Upper lobe of left lung (tissue), 6 donors: ENCODE data around the gene CLCA2. TPM values are rescaled to one million over a fixed set of nuclear protein-coding genes. Genes with fewer than 3 reads are reported as not detected.

ENCODE experiments used
- ATAC-seq, 2 donors: fragments of 200-7000 bp; cut with Tn5 transposase; one replicate each; pipeline ENCODE4 v1.9.1; 2022; ENCODE audit warnings: mild to moderate bottlenecking in 2 of 2, moderate library complexity in 2 of 2; ENCODE audit not compliant: low FRiP score in 2 of 2
- DNase-seq, 2 donors: peaks; one replicate each; pipeline ENCODE4 v3.0.0-alpha.2; 2019 to 2020
- H3K27ac ChIP-seq, 4 donors: fragments of 200-600 bp; sonication (generic); one replicate each; pipeline ENCODE4 v1.5.1; 2016 to 2019
- H3K27me3 ChIP-seq, 4 donors: fragments of 200-600 bp; sonication (generic); one replicate each; pipeline ENCODE4 v1.5.1; 2017 to 2019
- H3K36me3 ChIP-seq, 4 donors: fragments of 200-600 bp; sonication (generic); one replicate each; pipeline ENCODE4 v1.5.1; 2016 to 2019
- H3K4me1 ChIP-seq, 4 donors: fragments of 200-600 bp; sonication (generic); one replicate each; pipeline ENCODE4 v1.5.1; 2018 to 2019
- H3K4me3 ChIP-seq, 4 donors: fragments of 200-600 bp; sonication (generic); one replicate each; pipeline ENCODE4 v1.5.1; 2017 to 2019; ENCODE audit warnings: mild to moderate bottlenecking in 2 of 4, moderate library complexity in 1 of 4
- H3K9me3 ChIP-seq, 4 donors: fragments of 200-600 bp; sonication (generic); one replicate each; pipeline ENCODE4 v1.5.1; 2018 to 2019
- EP300 ChIP-seq, 4 donors: sonication (generic); formaldehyde crosslinking; IDR thresholded peaks; one replicate each; pipeline ENCODE4 v1.5.1; 2017; ENCODE audit warnings: antibody characterized with exemption in 4 of 4, control low read depth in 2 of 4
- POLR2A ChIP-seq, 4 donors: fragments of 450-650 bp; IDR thresholded peaks; one replicate each; pipeline ENCODE4 v1.5.1; 2016 to 2017; ENCODE audit warnings: antibody characterized with exemption in 4 of 4, mild to moderate bottlenecking in 2 of 4
- POLR2AphosphoS5 ChIP-seq, 2 donors: sonication (generic); formaldehyde crosslinking; IDR thresholded peaks; one replicate each; pipeline ENCODE4 v1.5.1; 2017; ENCODE audit warnings: antibody characterized with exemption in 2 of 2
- WGBS, 2 donors: methylation state at CpG; one replicate each; pipeline ENCODE4 v1.1.5; 2017 to 2018; 5-methylcytosine and 5-hydroxymethylcytosine counted together
- total RNA-seq, 6 donors: library from RNA; depleted of rRNA in 4 of 6; stranded (reverse); fragments of >200 nt in 4 of 6; gene quantifications; one replicate each; pipeline versions ENCODE4 v1.1.0 to v1.2.1, GENCODE V29; 2016 to 2021
- TF ChIP-seq, protein P1 (sequence below), 6 experiments: fragments of 450-650 bp in 4 of 6; fragments of 200-600 bp in 2 of 6; sonication (generic) in 2 of 6; IDR thresholded peaks; one replicate each; pipeline ENCODE4 v1.5.1; 2016 to 2019; ENCODE audit warnings: antibody characterized with exemption in 6 of 6
- donor health status: DM: no; HTN: no; CAD: no; lungs with moderate emphysema.
- donor health status: DM: no; HTN: yes; CAD: no; lungs with severe emphysema.

The CLCA2 gene
- total RNA-seq, 6 donors from 2014 or later, result 0.57 to 5.3 (median 0.61) TPM; not detected in 3

DNA sequence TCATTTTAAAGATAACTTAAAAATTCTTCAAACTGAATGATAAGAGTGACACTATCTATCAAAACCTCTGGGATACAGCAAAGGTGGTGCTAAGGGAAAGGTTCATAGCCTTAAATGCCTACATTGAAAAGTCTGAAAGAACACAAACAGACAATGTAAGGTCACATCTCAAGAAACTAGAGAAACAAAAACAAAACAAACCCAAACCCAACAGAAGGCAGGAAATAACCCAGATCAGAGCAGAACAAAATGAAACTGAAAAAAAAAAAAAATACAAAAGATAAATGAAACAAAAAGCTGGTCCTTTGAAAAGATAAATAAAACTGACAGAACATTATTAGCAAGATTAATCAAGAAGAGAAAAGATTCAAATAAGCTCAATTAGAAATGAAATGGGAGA lies 34.7 kb upstream of the CLCA2 start:
- no peak for DNase-seq
- Histone ChIP-seq H3K9me3 (no peaks in the 10 kb centered on the region), H3K36me3 (no peaks in the 10 kb centered on the region), H3K27ac (peak overlapping the region in 3 of 4 donors; percentile 22 to 54 (median 54)), H3K4me3 (no peak overlapping the region), H3K4me1 (peaks cover 10 to 30% (median 15%) of the 10 kb centered on the region in 4 donors), H3K27me3 (no peaks in the 10 kb centered on the region)
- TF ChIP-seq, protein P1, sequence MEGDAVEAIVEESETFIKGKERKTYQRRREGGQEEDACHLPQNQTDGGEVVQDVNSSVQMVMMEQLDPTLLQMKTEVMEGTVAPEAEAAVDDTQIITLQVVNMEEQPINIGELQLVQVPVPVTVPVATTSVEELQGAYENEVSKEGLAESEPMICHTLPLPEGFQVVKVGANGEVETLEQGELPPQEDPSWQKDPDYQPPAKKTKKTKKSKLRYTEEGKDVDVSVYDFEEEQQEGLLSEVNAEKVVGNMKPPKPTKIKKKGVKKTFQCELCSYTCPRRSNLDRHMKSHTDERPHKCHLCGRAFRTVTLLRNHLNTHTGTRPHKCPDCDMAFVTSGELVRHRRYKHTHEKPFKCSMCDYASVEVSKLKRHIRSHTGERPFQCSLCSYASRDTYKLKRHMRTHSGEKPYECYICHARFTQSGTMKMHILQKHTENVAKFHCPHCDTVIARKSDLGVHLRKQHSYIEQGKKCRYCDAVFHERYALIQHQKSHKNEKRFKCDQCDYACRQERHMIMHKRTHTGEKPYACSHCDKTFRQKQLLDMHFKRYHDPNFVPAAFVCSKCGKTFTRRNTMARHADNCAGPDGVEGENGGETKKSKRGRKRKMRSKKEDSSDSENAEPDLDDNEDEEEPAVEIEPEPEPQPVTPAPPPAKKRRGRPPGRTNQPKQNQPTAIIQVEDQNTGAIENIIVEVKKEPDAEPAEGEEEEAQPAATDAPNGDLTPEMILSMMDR (IDR thresholded peaks at IDR 0.05), result no peak
- TF ChIP-seq EP300 (IDR thresholded peaks at IDR 0.05), result no peak
- no peak for TF ChIP-seq POLR2AphosphoS5 (IDR thresholded peaks at IDR 0.05)
- no peak for TF ChIP-seq POLR2A (IDR thresholded peaks at IDR 0.05)
- no peak for ATAC-seq

DNA sequence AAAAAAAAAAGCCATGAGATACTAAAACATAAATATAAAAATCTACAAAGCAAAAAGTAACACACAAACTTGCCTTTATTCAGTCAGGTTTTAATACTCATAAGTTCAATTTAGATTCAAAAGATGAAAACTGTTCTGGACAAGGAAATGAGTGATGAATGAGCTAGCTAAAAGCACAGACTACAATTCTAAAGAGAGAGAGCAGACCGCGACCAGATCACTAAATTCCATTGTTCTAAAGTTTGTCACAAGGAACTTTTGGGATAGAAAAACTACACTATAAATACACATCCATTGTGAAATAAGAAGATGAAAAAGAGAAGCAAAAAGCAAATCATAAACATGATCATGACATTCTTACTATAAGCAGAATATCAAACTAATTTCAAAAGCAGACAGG lies 29.6 kb upstream of the CLCA2 start:
- TF ChIP-seq, protein P1 (IDR thresholded peaks at IDR 0.05), result no peak
- TF ChIP-seq POLR2A (IDR thresholded peaks at IDR 0.05) (no peak), EP300 (IDR thresholded peaks at IDR 0.05) (no peak), POLR2AphosphoS5 (IDR thresholded peaks at IDR 0.05) (no peak)
- DNase-seq (no peak), ATAC-seq (no peak)
- Histone ChIP-seq H3K27ac (no peak overlapping the region), H3K4me1 (peaks cover 12 to 32% (median 20%) of the 10 kb centered on the region in 4 donors), H3K4me3 (peak overlapping the region in 1 of 4 donors; percentile 77), H3K36me3 (no peaks in the 10 kb centered on the region), H3K27me3 (no peaks in the 10 kb centered on the region), H3K9me3 (no peaks in the 10 kb centered on the region)
- 66 to 69% methylated on average over 2 of the region's 2 CpGs for WGBS, 2 donors

DNA sequence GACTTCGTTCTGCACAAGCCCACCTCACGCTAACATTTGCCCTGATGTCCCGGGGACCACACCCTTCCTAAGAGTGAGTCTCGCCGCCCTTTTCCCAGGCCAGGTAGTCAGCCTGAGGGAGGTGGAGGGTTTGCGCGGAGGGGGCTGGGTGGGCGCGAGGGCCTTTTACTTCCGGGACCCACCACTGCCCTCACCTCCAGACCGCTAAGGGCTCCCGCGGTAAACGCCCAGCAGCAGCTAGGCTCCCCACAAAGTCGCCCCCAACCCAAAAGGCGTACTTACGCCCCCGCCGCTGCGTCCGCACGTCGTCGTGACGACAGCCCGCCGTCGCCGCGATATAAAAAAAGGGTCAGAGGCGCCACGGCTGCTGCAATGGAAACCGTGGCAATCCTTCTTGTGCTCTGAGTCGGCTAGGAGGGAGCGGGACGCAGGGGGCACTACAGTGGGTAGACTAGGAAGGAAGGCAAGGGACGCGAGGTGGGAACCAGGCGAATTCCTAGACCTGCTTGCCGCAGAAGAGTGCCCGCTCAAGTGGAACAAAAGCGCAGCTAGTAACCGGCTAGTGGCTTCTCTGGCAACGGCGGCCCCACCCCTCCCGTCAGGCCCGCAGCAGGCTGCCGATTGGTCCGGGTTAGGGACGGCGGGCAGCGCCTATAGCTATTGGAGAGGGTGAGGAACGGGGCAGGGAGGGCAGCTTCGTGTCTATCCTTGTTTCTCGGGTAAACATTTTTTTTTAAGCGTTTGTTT lies 28.0 kb upstream of the CLCA2 start, which contains the start of gene ODF2L:
TSS of gene ODF2L (minus strand) at position 573 of the 747 bp plus-strand sequence. CDS start 9,296 bp downstream, outside the sequence.
- H3K4me1 ChIP-seq, result peaks cover 12 to 27% (median 20%) of the 10 kb centered on the region in 4 donors
- 0% methylated on average over 31 to 48 of the region's 56 CpGs for WGBS, 2 donors

DNA sequence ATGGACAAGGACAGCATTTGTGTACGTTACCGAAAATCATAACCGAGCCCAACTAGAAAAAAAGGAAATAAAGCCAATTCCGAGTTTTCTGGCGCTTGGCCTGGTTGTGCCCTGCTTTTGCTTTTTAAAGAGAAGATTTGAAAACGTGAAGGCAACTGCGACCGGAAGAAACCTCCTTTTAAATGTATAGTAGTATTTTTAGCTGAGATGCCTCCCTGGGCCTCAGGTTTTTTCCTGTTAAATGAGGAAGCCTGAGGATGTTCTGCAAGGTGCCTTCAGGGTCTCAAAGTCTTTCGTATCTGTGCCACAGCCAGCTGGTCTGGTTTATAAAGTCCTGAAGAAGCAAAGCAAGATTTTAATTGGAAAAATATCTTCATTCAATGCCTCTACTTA lies 27.5 kb upstream of the CLCA2 start:
- peaks cover 12 to 27% (median 20%) of the 10 kb centered on the region in 4 donors for H3K4me1 ChIP-seq
- ATAC-seq, result peak in 1 of 2 donors; percentile 2
- H3K36me3 ChIP-seq, result no peaks in the 10 kb centered on the region
- no peaks in the 10 kb centered on the region for H3K9me3 ChIP-seq
- WGBS, 2 donors, result 1 to 4% methylated on average over 9 of the region's 9 CpGs
- DNase-seq, result no peak
- peak overlapping the region; percentile 80 to 89 (median 84) for H3K27ac ChIP-seq
- no peak for TF ChIP-seq POLR2AphosphoS5 (IDR thresholded peaks at IDR 0.05)
- no peak for TF ChIP-seq EP300 (IDR thresholded peaks at IDR 0.05)
- no peak for TF ChIP-seq POLR2A (IDR thresholded peaks at IDR 0.05)
- TF ChIP-seq, protein P1 (IDR thresholded peaks at IDR 0.05), result no peak
- H3K27me3 ChIP-seq, result no peaks in the 10 kb centered on the region
- peak overlapping the region; percentile 69 to 82 (median 76) for H3K4me3 ChIP-seq

More for the DNA sequence above, 28.0 kb upstream of the CLCA2 start, which contains the start of gene ODF2L:
- Histone ChIP-seq H3K9me3 (no peaks in the 10 kb centered on the region), H3K27me3 (no peaks in the 10 kb centered on the region), H3K4me3 (peak within 1 kb of the TSS; percentile 69 to 82 (median 76)), H3K27ac (peak within 1 kb of the TSS; percentile 80 to 89 (median 84)), H3K36me3 (no peaks in the 10 kb centered on the region)
- DNase-seq (peak; percentile 95 to 96), ATAC-seq (peak; percentile 100)
- TF ChIP-seq, protein P1 (IDR thresholded peaks at IDR 0.05), result no peak
- TF ChIP-seq POLR2AphosphoS5 (IDR thresholded peaks at IDR 0.05), result peak; percentile 69 to 76
- TF ChIP-seq EP300 (IDR thresholded peaks at IDR 0.05), result no peak
- peak in 3 of 4 donors; percentile 70 to 84 (median 78) for TF ChIP-seq POLR2A (IDR thresholded peaks at IDR 0.05)
